Measurements from ENCODE around the gene LMNTD1.
"Not testable (repeated sequence)": the region's sequence is repeated elsewhere in the genome, so short reads cannot be mapped to it uniquely, and the experiment has no call there.

The LMNTD1 gene

GRCh38 chr12:25553098-25553497, at the start of gene LMNTD1:
Gene LMNTD1 (minus strand): TSS chr12:25553283. CDS start chr12:25552959, 324 bp downstream.
- DNase-seq: no peak

GRCh38 chr12:25598956-25599355, 45.9 kb upstream of the LMNTD1 start:
- DNase-seq: no peak

- DNase-seq: not testable (repeated sequence)
These were observed 42.4 kb upstream of the LMNTD1 start for GRCh38 chr12:25595496-25595895.

- DNase-seq: no peak
These were observed 41.3 kb upstream of the LMNTD1 start for GRCh38 chr12:25594376-25594775.

- DNase-seq: peak; percentile 25
These were observed 39.8 kb upstream of the LMNTD1 start for GRCh38 chr12:25592725-25593495.

- no peak for DNase-seq
These were observed 38.1 kb upstream of the LMNTD1 start for GRCh38 chr12:25591144-25591543.

GRCh38 chr12:25590011-25590721, 37.1 kb upstream of the LMNTD1 start:
- DNase-seq: no peak

GRCh38 chr12:25587346-25587745, 34.3 kb upstream of the LMNTD1 start:
- DNase-seq: no peak

GRCh38 chr12:25585662-25586061, 32.6 kb upstream of the LMNTD1 start:
- DNase-seq: no peak

GRCh38 chr12:25585021-25585523, 32.0 kb upstream of the LMNTD1 start:
- no peak for DNase-seq

- DNase-seq: no peak
These were observed 31.5 kb upstream of the LMNTD1 start for GRCh38 chr12:25584596-25584995.

GRCh38 chr12:25583545-25583944, 30.5 kb upstream of the LMNTD1 start:
- peak; percentile 3 for DNase-seq

GRCh38 chr12:25581067-25581466, 28.0 kb upstream of the LMNTD1 start:
- no peak for DNase-seq

GRCh38 chr12:25578411-25579143, 25.5 kb upstream of the LMNTD1 start:
- no peak for DNase-seq

GRCh38 chr12:25574761-25575160, 21.7 kb upstream of the LMNTD1 start:
- DNase-seq: peak; percentile 4

GRCh38 chr12:25573346-25573745, 20.3 kb upstream of the LMNTD1 start:
- no peak for DNase-seq

GRCh38 chr12:25570418-25570817, 17.3 kb upstream of the LMNTD1 start:
- no peak for DNase-seq

- no peak for DNase-seq
These were observed 13.3 kb upstream of the LMNTD1 start for GRCh38 chr12:25566202-25566949.

- no peak for DNase-seq
These were observed 5.5 kb upstream of the LMNTD1 start for GRCh38 chr12:25558586-25558985.

GRCh38 chr12:25557830-25558436, 4.8 kb upstream of the LMNTD1 start:
- DNase-seq: peak; percentile 57

GRCh38 chr12:25556153-25556552, 3.1 kb upstream of the LMNTD1 start:
- DNase-seq: no peak

- no peak for DNase-seq
These were observed 402 bp downstream of the LMNTD1 start for GRCh38 chr12:25552681-25553080.

Measured in NCI-H69 (cell line).